SH-SY5Y (cell line): Measurements from ENCODE around the gene FRMD4A.

Experiments used
- GATA2 ChIP-seq: IDR thresholded peaks from 2 replicates; pipeline ENCODE4 v1.6.1; 2011; ENCODE audit warnings: mild to moderate bottlenecking, low read depth, low read length
- GATA3 ChIP-seq: IDR thresholded peaks from 2 replicates; pipeline ENCODE4 v1.6.1; 2011; ENCODE audit warnings: low read depth, mild to moderate bottlenecking, low read length, moderate library complexity

DNA sequence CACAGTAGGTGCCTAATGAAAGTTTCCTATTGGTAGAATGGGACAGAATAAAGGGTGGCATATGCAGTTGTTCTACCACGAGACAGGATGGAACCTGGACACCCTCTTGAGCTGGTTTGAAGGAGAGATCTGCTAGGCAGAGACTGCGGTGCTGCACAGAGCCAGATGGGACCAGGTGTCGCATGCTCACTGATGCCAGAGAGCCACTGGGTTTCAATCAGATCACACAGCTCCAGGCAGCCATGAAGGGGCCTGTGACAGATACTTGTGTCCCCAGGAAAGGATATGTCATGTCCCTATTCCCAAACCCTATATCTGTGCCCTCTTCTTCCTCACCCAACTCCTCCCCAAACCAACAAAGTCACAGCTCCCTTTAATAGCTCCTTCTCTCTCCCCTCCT, 508.2 kb downstream of the FRMD4A start:
- TF ChIP-seq GATA2 = no peak
- TF ChIP-seq GATA3 = no peak
